ENCODE data around the gene PRKCE.

PRKCE gene

DNA sequence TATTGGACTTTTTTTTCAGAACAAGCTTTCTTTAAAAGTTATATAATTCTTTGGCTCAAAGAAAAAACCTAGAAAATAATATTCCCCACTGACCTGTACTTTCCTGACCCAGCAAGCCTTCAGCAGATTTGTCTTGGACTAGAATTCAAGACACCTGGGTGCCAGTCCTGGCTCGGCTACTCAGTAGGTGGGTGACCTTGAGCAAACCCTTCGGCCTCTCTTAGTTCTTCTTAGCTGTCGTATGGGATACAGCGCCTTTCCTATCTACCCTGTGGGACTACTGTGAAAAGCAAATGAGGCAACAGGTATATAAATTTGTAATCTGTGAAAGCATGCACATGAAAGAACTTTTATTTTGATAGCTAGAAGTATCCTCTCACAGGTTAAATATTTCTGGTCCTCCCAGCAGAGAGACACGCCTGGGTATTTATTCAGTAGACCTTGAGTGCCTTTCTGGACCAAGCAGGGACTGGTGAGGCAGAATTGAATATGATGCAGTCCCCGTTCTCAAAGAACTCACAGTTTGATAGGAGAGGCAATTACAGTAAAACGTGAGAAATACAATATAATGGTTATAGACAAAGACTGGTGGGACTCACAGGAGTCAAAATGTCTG, 576.3 kb downstream of the PRKCE start:
- Histone ChIP-seq H3K4me1 (ENCODE audit: insufficient read depth, insufficient read length) (peaks cover 12% of the 10 kb centered on the region), H3K36me3 (ENCODE audit: insufficient read depth, insufficient read length, low read length) (no peaks in the 10 kb centered on the region), H3K27me3 (ENCODE audit: insufficient read depth, insufficient read length) (no peaks in the 10 kb centered on the region), H3K9ac (ENCODE audit: insufficient read length, low read depth) (no peak overlapping the region), H3K9me3 (ENCODE audit: insufficient read depth, low read length) (no peaks in the 10 kb centered on the region), H3K4me3 (ENCODE audit: insufficient read length, low read depth) (no peak overlapping the region)
- no peak for DNase-seq (ENCODE audit: low read depth, low spot score)
- TF ChIP-seq ZNF274 (IDR thresholded peaks at IDR 0.05; ENCODE audit: low read depth, low read length) (no peak), YY1 (IDR thresholded peaks at IDR 0.05; ENCODE audit: insufficient read depth, insufficient read length) (no peak)

DNA sequence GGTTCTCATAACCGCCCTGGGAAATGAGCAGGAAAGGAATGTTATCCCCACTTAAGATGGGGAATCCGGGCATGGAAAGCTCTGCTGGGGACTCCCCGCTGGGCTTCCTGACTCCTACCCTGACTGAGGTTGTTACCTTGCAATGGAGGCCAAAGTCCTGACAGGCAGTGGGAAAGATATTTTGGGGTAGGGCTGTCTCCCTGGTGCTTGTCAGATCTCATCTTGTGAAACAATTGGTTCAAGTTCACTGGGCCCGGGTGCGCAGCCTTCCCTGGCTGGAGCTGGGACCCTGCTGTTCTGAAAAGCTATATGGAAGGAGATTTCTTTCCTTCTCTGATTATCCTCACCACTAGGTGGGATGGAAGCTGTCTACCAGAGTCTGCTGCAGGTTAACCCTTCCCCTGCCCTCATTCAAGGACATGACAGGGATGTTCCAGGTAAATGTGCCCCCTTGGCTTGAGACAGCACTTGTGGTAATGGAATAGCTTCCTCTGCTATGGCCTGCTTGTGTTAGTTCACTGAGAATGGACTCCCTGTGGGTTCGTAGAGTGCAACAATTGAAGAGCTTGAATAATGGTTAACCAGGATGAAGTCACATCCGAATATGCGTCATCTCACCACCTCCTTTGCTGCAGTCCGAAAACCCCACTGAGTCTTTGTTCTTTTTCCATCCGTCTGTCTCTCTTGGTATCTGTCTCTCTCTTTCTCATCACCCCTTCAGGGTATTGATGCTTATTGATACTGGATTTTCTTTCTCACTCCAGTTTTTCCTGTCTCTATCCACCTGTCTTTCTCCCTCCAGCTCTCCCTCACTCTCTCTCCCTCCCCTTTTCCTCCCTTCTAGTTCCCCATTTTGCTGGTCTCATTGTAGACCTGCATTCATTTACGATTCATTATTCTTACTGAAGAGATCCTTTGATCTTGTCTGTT, 577.9 kb downstream of the PRKCE start:
- H3K4me1 ChIP-seq (ENCODE audit: insufficient read depth, insufficient read length), result peaks cover 17% of the 10 kb centered on the region
- TF ChIP-seq ZNF274 (IDR thresholded peaks at IDR 0.05; ENCODE audit: low read depth, low read length) (no peak), SUZ12 (IDR thresholded peaks at IDR 0.05; ENCODE audit: extremely low read depth, insufficient read depth, insufficient read length) (no peak), YY1 (IDR thresholded peaks at IDR 0.05; ENCODE audit: insufficient read depth, insufficient read length) (no peak)
- H3K9ac ChIP-seq (ENCODE audit: insufficient read length, low read depth), result no peak overlapping the region
- no peaks in the 10 kb centered on the region for H3K27me3 ChIP-seq (ENCODE audit: insufficient read depth, insufficient read length)
- H3K36me3 ChIP-seq (ENCODE audit: insufficient read depth, insufficient read length, low read length), result no peaks in the 10 kb centered on the region
- H3K4me3 ChIP-seq (ENCODE audit: insufficient read length, low read depth), result no peak overlapping the region
- peak; percentile 88 for DNase-seq (ENCODE audit: low read depth, low spot score)
- H3K9me3 ChIP-seq (ENCODE audit: insufficient read depth, low read length), result no peaks in the 10 kb centered on the region

DNA sequence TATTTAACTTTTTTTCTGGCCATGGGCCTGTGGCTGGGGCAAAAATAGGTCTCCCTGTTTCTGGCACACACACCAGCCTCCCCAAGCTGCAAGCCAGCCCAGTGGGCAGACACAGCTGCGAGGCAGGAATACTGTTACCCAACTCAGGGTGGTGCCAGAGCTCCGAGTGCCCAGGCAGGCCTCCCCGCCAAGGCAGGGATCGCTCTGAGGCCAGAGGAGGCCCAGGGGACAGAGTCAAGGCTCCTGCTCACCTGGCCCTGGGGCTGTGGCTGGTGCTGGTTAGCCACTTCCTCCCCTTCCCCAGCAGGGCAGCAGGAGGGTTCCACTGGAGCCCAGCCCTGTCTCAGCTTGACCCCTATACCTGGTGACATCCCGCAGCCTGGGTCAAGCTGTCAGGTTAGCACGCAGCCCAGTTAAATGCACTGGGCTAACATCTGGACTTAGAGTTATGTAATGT, 578.7 kb downstream of the PRKCE start:
- Histone ChIP-seq H3K4me3 (ENCODE audit: insufficient read length, low read depth) (no peak overlapping the region), H3K9me3 (ENCODE audit: insufficient read depth, low read length) (no peaks in the 10 kb centered on the region), H3K27me3 (ENCODE audit: insufficient read depth, insufficient read length) (no peaks in the 10 kb centered on the region), H3K36me3 (ENCODE audit: insufficient read depth, insufficient read length, low read length) (no peaks in the 10 kb centered on the region), H3K4me1 (ENCODE audit: insufficient read depth, insufficient read length) (peaks cover 17% of the 10 kb centered on the region), H3K9ac (ENCODE audit: insufficient read length, low read depth) (no peak overlapping the region)
- TF ChIP-seq ZNF274 (IDR thresholded peaks at IDR 0.05; ENCODE audit: low read depth, low read length), result no peak
- TF ChIP-seq YY1 (IDR thresholded peaks at IDR 0.05; ENCODE audit: insufficient read depth, insufficient read length), result no peak
- TF ChIP-seq SUZ12 (IDR thresholded peaks at IDR 0.05; ENCODE audit: extremely low read depth, insufficient read depth, insufficient read length), result no peak
- peak; percentile 16 for DNase-seq (ENCODE audit: low read depth, low spot score)

DNA sequence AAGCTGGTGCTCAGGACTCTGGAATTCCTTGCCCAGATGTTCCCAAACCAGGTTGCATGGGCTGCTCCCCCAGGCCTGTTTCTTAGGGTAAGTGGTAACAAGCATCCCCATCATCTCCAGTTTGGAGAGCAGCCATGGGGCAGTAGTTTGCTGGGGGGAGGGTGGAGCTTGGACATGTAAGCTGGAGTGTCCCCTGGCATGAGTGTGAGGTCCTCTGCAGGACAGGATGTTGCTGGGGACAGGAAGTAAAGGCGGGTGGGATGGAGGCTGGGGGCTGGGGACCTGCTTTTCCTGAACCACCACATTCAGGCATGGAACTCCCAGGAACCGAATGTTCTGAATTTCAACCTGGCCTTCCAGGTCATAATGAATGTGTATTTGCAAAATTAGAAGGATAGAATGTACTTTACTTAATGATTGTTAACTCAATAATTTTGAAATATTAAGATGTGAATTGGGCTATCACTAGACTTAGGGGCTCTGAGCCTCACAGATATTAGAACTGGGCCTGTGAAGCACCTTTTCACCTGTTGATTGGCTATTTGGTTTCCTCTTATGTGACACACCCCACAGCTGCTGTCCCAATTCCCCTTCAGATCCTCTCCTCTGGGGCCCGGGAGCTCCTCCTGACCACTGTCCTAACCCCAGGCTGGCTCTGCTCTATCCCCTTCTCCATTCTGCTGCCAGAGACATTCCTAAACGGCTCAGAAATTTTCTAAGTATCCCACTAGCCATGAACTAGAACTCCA, 579.4 kb downstream of the PRKCE start:
- TF ChIP-seq YY1 (IDR thresholded peaks at IDR 0.05; ENCODE audit: insufficient read depth, insufficient read length) (no peak), ZNF274 (IDR thresholded peaks at IDR 0.05; ENCODE audit: low read depth, low read length) (no peak), SUZ12 (IDR thresholded peaks at IDR 0.05; ENCODE audit: extremely low read depth, insufficient read depth, insufficient read length) (no peak)
- H3K4me3 ChIP-seq (ENCODE audit: insufficient read length, low read depth), result no peak overlapping the region
- H3K36me3 ChIP-seq (ENCODE audit: insufficient read depth, insufficient read length, low read length), result no peaks in the 10 kb centered on the region
- no peaks in the 10 kb centered on the region for H3K9me3 ChIP-seq (ENCODE audit: insufficient read depth, low read length)
- no peak overlapping the region for H3K9ac ChIP-seq (ENCODE audit: insufficient read length, low read depth)
- no peak for DNase-seq (ENCODE audit: low read depth, low spot score)
- no peaks in the 10 kb centered on the region for H3K27me3 ChIP-seq (ENCODE audit: insufficient read depth, insufficient read length)
- peaks cover 22% of the 10 kb centered on the region for H3K4me1 ChIP-seq (ENCODE audit: insufficient read depth, insufficient read length)

DNA sequence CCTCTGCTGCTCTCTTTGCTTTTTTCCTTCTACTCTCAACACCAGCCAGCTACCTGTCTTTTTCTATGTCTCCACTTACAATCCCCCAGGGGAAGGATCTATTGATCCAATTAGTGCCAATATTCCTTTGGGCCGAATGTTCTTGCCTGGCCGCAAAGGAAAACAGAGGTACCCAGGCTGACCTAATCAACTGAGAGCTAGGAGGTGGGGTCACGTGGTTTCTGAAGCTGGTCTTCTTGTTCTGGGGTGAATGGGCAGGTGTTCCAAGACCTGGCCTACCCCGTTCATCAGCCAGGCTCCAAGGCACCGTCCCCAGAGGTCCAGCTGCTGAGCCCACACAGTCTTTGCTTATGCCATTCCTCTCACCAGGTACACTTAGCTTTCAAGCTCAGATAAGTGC, 580.2 kb downstream of the PRKCE start:
- Histone ChIP-seq H3K4me3 (ENCODE audit: insufficient read length, low read depth) (no peak overlapping the region), H3K9me3 (ENCODE audit: insufficient read depth, low read length) (no peaks in the 10 kb centered on the region)

DNA sequence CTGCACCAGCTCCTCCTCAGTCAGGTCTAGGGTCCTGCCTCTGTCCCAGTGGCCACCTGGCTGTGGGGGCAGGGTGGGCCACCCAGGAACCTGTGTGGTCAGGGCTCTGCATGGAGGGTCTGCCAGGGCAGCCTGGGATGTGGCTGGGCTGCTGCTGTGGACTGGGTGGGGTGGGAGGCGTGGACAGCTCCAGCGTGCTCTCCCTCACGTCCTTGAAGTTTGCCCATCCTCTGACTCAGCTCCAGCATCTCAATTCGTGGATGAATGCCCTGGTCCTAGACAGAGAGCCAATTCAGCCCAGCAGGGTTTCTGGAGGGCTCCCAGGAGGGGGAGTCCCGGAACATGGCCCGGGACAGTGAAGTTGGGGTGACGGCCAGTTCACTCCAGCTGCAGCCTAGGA, 581.4 kb downstream of the PRKCE start:
- Histone ChIP-seq H3K9me3 (ENCODE audit: insufficient read depth, low read length) (no peaks in the 10 kb centered on the region), H3K9ac (ENCODE audit: insufficient read length, low read depth) (no peak overlapping the region), H3K27me3 (ENCODE audit: insufficient read depth, insufficient read length) (no peaks in the 10 kb centered on the region), H3K36me3 (ENCODE audit: insufficient read depth, insufficient read length, low read length) (no peaks in the 10 kb centered on the region), H3K4me1 (ENCODE audit: insufficient read depth, insufficient read length) (peaks cover 22% of the 10 kb centered on the region), H3K4me3 (ENCODE audit: insufficient read length, low read depth) (no peak overlapping the region)
- DNase-seq (ENCODE audit: low read depth, low spot score), result no peak
- TF ChIP-seq YY1 (IDR thresholded peaks at IDR 0.05; ENCODE audit: insufficient read depth, insufficient read length), result no peak

More for the DNA sequence above, 580.2 kb downstream of the PRKCE start:
- no peak for DNase-seq (ENCODE audit: low read depth, low spot score)
- Histone ChIP-seq H3K9ac (ENCODE audit: insufficient read length, low read depth) (no peak overlapping the region), H3K4me1 (ENCODE audit: insufficient read depth, insufficient read length) (peaks cover 22% of the 10 kb centered on the region), H3K27me3 (ENCODE audit: insufficient read depth, insufficient read length) (no peaks in the 10 kb centered on the region), H3K36me3 (ENCODE audit: insufficient read depth, insufficient read length, low read length) (no peaks in the 10 kb centered on the region)
- TF ChIP-seq YY1 (IDR thresholded peaks at IDR 0.05; ENCODE audit: insufficient read depth, insufficient read length) (no peak), ZNF274 (IDR thresholded peaks at IDR 0.05; ENCODE audit: low read depth, low read length) (no peak), SUZ12 (IDR thresholded peaks at IDR 0.05; ENCODE audit: extremely low read depth, insufficient read depth, insufficient read length) (no peak)

Data from NT2/D1 (cell line).